Neural cell (in vitro differentiated cells): Measurements from ENCODE around the gene ACVR1. TPM values are rescaled to one million over a fixed set of nuclear protein-coding genes. Genes with fewer than 3 reads are reported as not detected.

Source experiments
- H2AFZ ChIP-seq: fragments of 200-600, 300-800 bp; sonication (generic), shearing (Covaris generic); 2 replicates; pipeline ENCODE4 v1.6.0; 2014; ENCODE audit warnings: low read depth, mild to moderate bottlenecking, antibody characterized with exemption, low read length, moderate library complexity
- H3F3A ChIP-seq: fragments of 200-600 bp; shearing (Covaris generic); 2 replicates; pipeline ENCODE4 v1.6.1; 2016; ENCODE audit warnings: mild to moderate bottlenecking, moderate library complexity, mixed read lengths, antibody characterized with exemption, low read length; ENCODE audit not compliant: insufficient read depth, poor library complexity, severe bottlenecking
- H3K27ac ChIP-seq: fragments of 200-600, 300-800 bp; sonication (generic), shearing (Covaris generic); 2 replicates; pipeline ENCODE4 v1.5.1; 2014; ENCODE audit warnings: mild to moderate bottlenecking, low read length, moderate library complexity
- H3K27me3 ChIP-seq: fragments of 300-800, 200-600 bp; sonication (generic), shearing (Covaris generic); 2 replicates; pipeline ENCODE4 v1.6.0; 2014; ENCODE audit warnings: mild to moderate bottlenecking, low read depth, low read length, moderate library complexity; ENCODE audit not compliant: insufficient read depth
- H3K36me3 ChIP-seq: fragments of 300-800, 200-600 bp; sonication (generic), shearing (Covaris generic); 2 replicates; pipeline ENCODE4 v1.5.1; 2014; ENCODE audit warnings: mild to moderate bottlenecking, antibody characterized with exemption, low read length, moderate library complexity; ENCODE audit not compliant: insufficient read depth
- H3K4me2 ChIP-seq: fragments of 300-800, 200-600 bp; sonication (generic), shearing (Covaris generic); 2 replicates; pipeline ENCODE4 v1.6.0; 2014; ENCODE audit warnings: mild to moderate bottlenecking, low read length
- H3K4me3 ChIP-seq: fragments of 300-800, 200-600 bp; sonication (generic), shearing (Covaris generic); 2 replicates; pipeline ENCODE4 v1.5.1; 2014; ENCODE audit warnings: mild to moderate bottlenecking, low read length, moderate library complexity
- H3K79me2 ChIP-seq: fragments of 200-600 bp; shearing (Covaris generic); replicated peaks from 2 replicates; pipeline ENCODE4 v1.6.0; 2014; ENCODE audit warnings: mild to moderate bottlenecking, low read length, moderate library complexity; ENCODE audit not compliant: insufficient read depth
- H3K9ac ChIP-seq: fragments of 300-800, 200-600 bp; sonication (generic), shearing (Covaris generic); 2 replicates; pipeline ENCODE4 v1.6.1; 2016; ENCODE audit warnings: mild to moderate bottlenecking, low read length, mixed read lengths
- H3K9me2 ChIP-seq: fragments of 200-600 bp; shearing (Covaris generic); 2 replicates; pipeline ENCODE4 v1.6.1; 2016; ENCODE audit warnings: mild to moderate bottlenecking, low read length, mixed read lengths; ENCODE audit not compliant: insufficient read depth
- H3K9me3 ChIP-seq: fragments of 200-600, 300-800 bp; sonication (generic), shearing (Covaris generic); 2 replicates; pipeline ENCODE4 v1.6.1; 2016; ENCODE audit warnings: mild to moderate bottlenecking, mixed run types, low read length, moderate library complexity, mixed read lengths
- H4K20me1 ChIP-seq: fragments of 200-600 bp; shearing (Covaris generic); 2 replicates; pipeline ENCODE4 v1.6.1; 2016; ENCODE audit warnings: mild to moderate bottlenecking, mixed run types; ENCODE audit not compliant: insufficient read depth
- CTCF ChIP-seq: fragments of 450-650 bp; IDR thresholded peaks from 2 replicates; pipeline ENCODE4 v1.5.1; 2014; ENCODE audit warnings: antibody characterized with exemption, mild to moderate bottlenecking, moderate library complexity; ENCODE audit not compliant: poor library complexity, severe bottlenecking
- EP300 ChIP-seq: fragments of 450-650 bp; conservative IDR thresholded peaks from 2 replicates; pipeline ENCODE4 v1.6.1; 2014; ENCODE audit warnings: antibody characterized with exemption, mild to moderate bottlenecking, moderate library complexity; ENCODE audit not compliant: poor library complexity, severe bottlenecking
- EZH2 ChIP-seq: fragments of 200-600, 300-800 bp; shearing (Covaris generic), sonication (generic); IDR thresholded peaks from 2 replicates; pipeline ENCODE4 v1.6.1; 2014; ENCODE audit warnings: antibody characterized with exemption, low read length, borderline replicate concordance, mild to moderate bottlenecking; ENCODE audit not compliant: insufficient read depth, poor library complexity, severe bottlenecking
- MXI1 ChIP-seq: fragments of 450-650 bp; conservative IDR thresholded peaks from 2 replicates; pipeline ENCODE4 v1.6.1; 2014; ENCODE audit warnings: antibody characterized with exemption, mild to moderate bottlenecking; ENCODE audit not compliant: poor library complexity, severe bottlenecking
- POLR2AphosphoS5 ChIP-seq: IDR thresholded peaks from 2 replicates; pipeline ENCODE4 v1.6.1; 2012
- RAD21 ChIP-seq: fragments of 450-650 bp; conservative IDR thresholded peaks from 2 replicates; pipeline ENCODE4 v1.6.1; 2014; ENCODE audit warnings: antibody characterized with exemption, mild to moderate bottlenecking, moderate library complexity
- REST ChIP-seq: IDR thresholded peaks from 2 replicates; pipeline ENCODE4 v1.6.1; 2012; ENCODE audit warnings: borderline replicate concordance
- SMC3 ChIP-seq: fragments of 450-650 bp; conservative IDR thresholded peaks from 2 replicates; pipeline ENCODE4 v1.6.1; 2014; ENCODE audit warnings: antibody characterized with exemption, mild to moderate bottlenecking, moderate library complexity; ENCODE audit not compliant: poor library complexity
- TAF1 ChIP-seq: IDR thresholded peaks from 2 replicates; pipeline ENCODE4 v1.6.1; 2012; ENCODE audit warnings: low read depth
- polyA plus RNA-seq: library from polyadenylated mRNA; depleted of rRNA; stranded (reverse); fragments of >200 nt; gene quantifications from 2 replicates; pipeline ENCODE4 v1.2.3, GENCODE V29; 2014

Gene ACVR1
- polyA plus RNA-seq, 1 donor from 2014 or later, result 4.0 TPM

- H3K9me2 ChIP-seq, result no peaks in the 10 kb centered on the region
- no peaks in the 10 kb centered on the region for H3F3A ChIP-seq
- H3K27me3 ChIP-seq, result no peaks in the 10 kb centered on the region
- no peak overlapping the region for H3K4me3 ChIP-seq
- TF ChIP-seq RAD21 (no peak), EP300 (no peak), MXI1 (no peak), CTCF (no peak), REST (no peak), POLR2AphosphoS5 (no peak), EZH2 (no peak), SMC3 (no peak), TAF1 (no peak)
- peaks cover 3% of the 10 kb centered on the region for H3K9me3 ChIP-seq
- no peak overlapping the region for H2AFZ ChIP-seq
- H3K27ac ChIP-seq, result no peak overlapping the region
- H3K9ac ChIP-seq, result no peak overlapping the region
- H4K20me1 ChIP-seq, result no peaks in the 10 kb centered on the region
- no peaks in the 10 kb centered on the region for H3K79me2 ChIP-seq
- no peak overlapping the region for H3K4me2 ChIP-seq
- H3K36me3 ChIP-seq, result no peaks in the 10 kb centered on the region
These were observed 150.3 kb downstream of the ACVR1 start for GRCh38 chr2:157725846-157726245.

GRCh38 chr2:157722580-157723234 lies 153.4 kb downstream of the ACVR1 start:
- H3K9ac ChIP-seq, result no peak overlapping the region
- H2AFZ ChIP-seq, result no peak overlapping the region

More at GRCh38 chr2:157722580-157723234, 153.4 kb downstream of the ACVR1 start:
- TF ChIP-seq CTCF (no peak), SMC3 (no peak), REST (no peak), MXI1 (no peak), POLR2AphosphoS5 (no peak), RAD21 (no peak), EP300 (no peak)
- Histone ChIP-seq H3K4me3 (no peak overlapping the region), H3K27me3 (no peaks in the 10 kb centered on the region), H3K9me2 (no peaks in the 10 kb centered on the region), H3K4me2 (no peak overlapping the region), H4K20me1 (no peaks in the 10 kb centered on the region), H3K36me3 (no peaks in the 10 kb centered on the region), H3K9me3 (peaks cover 3% of the 10 kb centered on the region), H3K27ac (no peak overlapping the region), H3F3A (no peaks in the 10 kb centered on the region), H3K79me2 (no peaks in the 10 kb centered on the region)
